ENCODE measurements around the gene CCDC38.
"Not testable (repeated sequence)": the region's sequence is repeated elsewhere in the genome, so short reads cannot be mapped to it uniquely, and the experiment has no call there.

CCDC38 gene

GRCh38 chr12:95974358-95974757, 31.9 kb upstream of the CCDC38 start:
- no peak overlapping the region for H3K4me3 ChIP-seq (ENCODE audit: low read depth, low read length)
- DNase-seq (ENCODE audit: low read depth) = no peak
- TF ChIP-seq CTCF (IDR thresholded peaks at IDR 0.05; ENCODE audit: insufficient read depth, low read depth, low read length, missing control alignments) = no peak

GRCh38 chr12:95972832-95973456, 30.5 kb upstream of the CCDC38 start:
- H3K4me3 ChIP-seq (ENCODE audit: low read depth, low read length) = no peak overlapping the region
- no peak for TF ChIP-seq CTCF (IDR thresholded peaks at IDR 0.05; ENCODE audit: insufficient read depth, low read depth, low read length, missing control alignments)
- DNase-seq (ENCODE audit: low read depth) = no peak

- DNase-seq (ENCODE audit: low read depth) = no peak
- TF ChIP-seq CTCF (IDR thresholded peaks at IDR 0.05; ENCODE audit: insufficient read depth, low read depth, low read length, missing control alignments) = no peak
- no peak overlapping the region for H3K4me3 ChIP-seq (ENCODE audit: low read depth, low read length)
Measured at GRCh38 chr12:95970905-95971304, 28.5 kb upstream of the CCDC38 start.

- DNase-seq (ENCODE audit: low read depth); H3K4me3 ChIP-seq (ENCODE audit: low read depth, low read length): not testable (repeated sequence)
Measured at GRCh38 chr12:95969116-95969515, 26.7 kb upstream of the CCDC38 start.

GRCh38 chr12:95967301-95967700, 24.9 kb upstream of the CCDC38 start:
- DNase-seq (ENCODE audit: low read depth) = no peak
- no peak for TF ChIP-seq CTCF (IDR thresholded peaks at IDR 0.05; ENCODE audit: insufficient read depth, low read depth, low read length, missing control alignments)
- no peak overlapping the region for H3K4me3 ChIP-seq (ENCODE audit: low read depth, low read length)

- no peak for DNase-seq (ENCODE audit: low read depth)
- no peak overlapping the region for H3K4me3 ChIP-seq (ENCODE audit: low read depth, low read length)
- TF ChIP-seq CTCF (IDR thresholded peaks at IDR 0.05; ENCODE audit: insufficient read depth, low read depth, low read length, missing control alignments) = no peak
Measured at GRCh38 chr12:95966287-95966870, 24.0 kb upstream of the CCDC38 start.

GRCh38 chr12:95963096-95963495, 20.7 kb upstream of the CCDC38 start:
- TF ChIP-seq CTCF (IDR thresholded peaks at IDR 0.05; ENCODE audit: insufficient read depth, low read depth, low read length, missing control alignments) = peak; percentile 41
- peak; percentile 28 for DNase-seq (ENCODE audit: low read depth)
- H3K4me3 ChIP-seq (ENCODE audit: low read depth, low read length) = no peak overlapping the region

All from GM12865 (cell line).